ENCODE measurements around the gene CLN3. TPM values are rescaled to one million over a fixed set of nuclear protein-coding genes. Genes with fewer than 3 reads are reported as not detected.

CLN3 gene
- total RNA-seq, 6 donors from 2014 or later: 39.5 to 96.4 (median 56.2) TPM

GRCh38 chr16:28513484-28514181, 21.8 kb upstream of the CLN3 start:
- Histone ChIP-seq H3K4me3 (no peak overlapping the region), H3K27ac (no peak overlapping the region), H3K4me1 (no peaks in the 10 kb centered on the region), H3K9me3 (no peaks in the 10 kb centered on the region), H3K27me3 (no peaks in the 10 kb centered on the region), H3K36me3 (no peaks in the 10 kb centered on the region)
- ATAC-seq (ENCODE audit: low FRiP score in 2 of 2) (no peak), DNase-seq (no peak)
- WGBS, 2 donors: 81 to 82% methylated on average over 12 of the region's 12 CpGs
- TF ChIP-seq POLR2A (IDR thresholded peaks at IDR 0.05) (no peak), EP300 (IDR thresholded peaks at IDR 0.05) (no peak), POLR2AphosphoS5 (IDR thresholded peaks at IDR 0.05) (no peak), CTCF (IDR thresholded peaks at IDR 0.05) (no peak)

- Histone ChIP-seq H3K9me3 (no peaks in the 10 kb centered on the region), H3K4me3 (no peak overlapping the region), H3K4me1 (peaks cover 0 to 9% (median 3%) of the 10 kb centered on the region in 4 donors), H3K27me3 (no peaks in the 10 kb centered on the region), H3K27ac (no peak overlapping the region), H3K36me3 (no peaks in the 10 kb centered on the region)
- ATAC-seq (ENCODE audit: low FRiP score in 2 of 2): no peak
- TF ChIP-seq EP300 (IDR thresholded peaks at IDR 0.05): no peak
- TF ChIP-seq POLR2AphosphoS5 (IDR thresholded peaks at IDR 0.05): no peak
- no peak for TF ChIP-seq POLR2A (IDR thresholded peaks at IDR 0.05)
- TF ChIP-seq CTCF (IDR thresholded peaks at IDR 0.05): no peak
- WGBS, 2 donors: 86% methylated on average over 19 to 21 of the region's 21 CpGs
- DNase-seq: no peak
Measured at GRCh38 chr16:28511801-28512789, 20.2 kb upstream of the CLN3 start.

- H3K27me3 ChIP-seq: no peaks in the 10 kb centered on the region
- no peaks in the 10 kb centered on the region for H3K9me3 ChIP-seq
- H3K27ac ChIP-seq: no peak overlapping the region
- WGBS, 2 donors: 89 to 97% methylated on average over 3 of the region's 3 CpGs
- H3K4me3 ChIP-seq: no peak overlapping the region
- DNase-seq (no peak), ATAC-seq (ENCODE audit: low FRiP score in 2 of 2) (no peak)
- H3K4me1 ChIP-seq: peaks cover 0 to 10% (median 3%) of the 10 kb centered on the region in 4 donors
- TF ChIP-seq CTCF (IDR thresholded peaks at IDR 0.05) (no peak), EP300 (IDR thresholded peaks at IDR 0.05) (no peak), POLR2AphosphoS5 (IDR thresholded peaks at IDR 0.05) (no peak)
- no peaks in the 10 kb centered on the region for H3K36me3 ChIP-seq
Measured at GRCh38 chr16:28511031-28511430, 19.2 kb upstream of the CLN3 start.

- ATAC-seq (ENCODE audit: low FRiP score in 2 of 2): no peak
- Histone ChIP-seq H3K4me1 (peaks cover 0 to 10% (median 3%) of the 10 kb centered on the region in 4 donors), H3K27ac (peak overlapping the region in 1 of 4 donors; percentile 56), H3K27me3 (no peaks in the 10 kb centered on the region), H3K9me3 (no peaks in the 10 kb centered on the region), H3K36me3 (no peaks in the 10 kb centered on the region), H3K4me3 (no peak overlapping the region)
- 61% methylated on average over 13 to 14 of the region's 14 CpGs for WGBS, 2 donors
- no peak for TF ChIP-seq POLR2A (IDR thresholded peaks at IDR 0.05)
- DNase-seq: no peak
Measured at GRCh38 chr16:28505489-28506137, 13.7 kb upstream of the CLN3 start.
